AG09309 (cell line): ENCODE measurements around the gene PCK2.

Experiments
- DNase-seq: peaks from one replicate; pipeline ENCODE4 v3.0.0-alpha.2; 2010; ENCODE audit warnings: low read depth
- H3K4me3 ChIP-seq: 2 replicates; pipeline ENCODE4 v1.5.1; 2011; ENCODE audit warnings: mild to moderate bottlenecking, low read depth, low read length, moderate library complexity; ENCODE audit not compliant: control insufficient read depth
- TF ChIP-seq, protein P1 (sequence below): IDR thresholded peaks from 2 replicates; pipeline ENCODE4 v1.5.1; 2011; ENCODE audit warnings: mild to moderate bottlenecking, low read depth, low read length, inconsistent platforms; ENCODE audit not compliant: insufficient read depth, control insufficient read depth; ENCODE audit errors: missing control alignments

The PCK2 gene

DNA sequence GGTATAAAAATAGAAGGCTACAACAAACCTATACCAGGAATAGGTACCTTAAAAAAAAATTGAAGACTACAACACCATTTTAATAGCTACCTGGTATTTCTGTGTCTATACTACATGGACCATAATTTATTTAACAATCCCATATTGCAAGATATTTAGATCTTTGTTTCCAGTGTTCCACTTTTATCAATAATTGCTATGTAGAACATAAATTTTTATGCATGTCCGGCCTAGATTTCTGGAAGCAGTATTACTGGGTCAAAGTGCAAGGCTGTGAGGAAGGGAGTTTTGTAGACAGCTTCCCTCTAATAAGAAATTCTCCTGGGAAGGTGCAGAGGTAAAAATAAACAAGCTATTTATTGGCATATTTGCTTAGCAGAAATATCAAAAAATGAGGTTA is 16.4 kb downstream of the PCK2 start:
- TF ChIP-seq, protein P1, sequence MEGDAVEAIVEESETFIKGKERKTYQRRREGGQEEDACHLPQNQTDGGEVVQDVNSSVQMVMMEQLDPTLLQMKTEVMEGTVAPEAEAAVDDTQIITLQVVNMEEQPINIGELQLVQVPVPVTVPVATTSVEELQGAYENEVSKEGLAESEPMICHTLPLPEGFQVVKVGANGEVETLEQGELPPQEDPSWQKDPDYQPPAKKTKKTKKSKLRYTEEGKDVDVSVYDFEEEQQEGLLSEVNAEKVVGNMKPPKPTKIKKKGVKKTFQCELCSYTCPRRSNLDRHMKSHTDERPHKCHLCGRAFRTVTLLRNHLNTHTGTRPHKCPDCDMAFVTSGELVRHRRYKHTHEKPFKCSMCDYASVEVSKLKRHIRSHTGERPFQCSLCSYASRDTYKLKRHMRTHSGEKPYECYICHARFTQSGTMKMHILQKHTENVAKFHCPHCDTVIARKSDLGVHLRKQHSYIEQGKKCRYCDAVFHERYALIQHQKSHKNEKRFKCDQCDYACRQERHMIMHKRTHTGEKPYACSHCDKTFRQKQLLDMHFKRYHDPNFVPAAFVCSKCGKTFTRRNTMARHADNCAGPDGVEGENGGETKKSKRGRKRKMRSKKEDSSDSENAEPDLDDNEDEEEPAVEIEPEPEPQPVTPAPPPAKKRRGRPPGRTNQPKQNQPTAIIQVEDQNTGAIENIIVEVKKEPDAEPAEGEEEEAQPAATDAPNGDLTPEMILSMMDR = no peak
- no peak overlapping the region for H3K4me3 ChIP-seq
- DNase-seq = no peak

DNA sequence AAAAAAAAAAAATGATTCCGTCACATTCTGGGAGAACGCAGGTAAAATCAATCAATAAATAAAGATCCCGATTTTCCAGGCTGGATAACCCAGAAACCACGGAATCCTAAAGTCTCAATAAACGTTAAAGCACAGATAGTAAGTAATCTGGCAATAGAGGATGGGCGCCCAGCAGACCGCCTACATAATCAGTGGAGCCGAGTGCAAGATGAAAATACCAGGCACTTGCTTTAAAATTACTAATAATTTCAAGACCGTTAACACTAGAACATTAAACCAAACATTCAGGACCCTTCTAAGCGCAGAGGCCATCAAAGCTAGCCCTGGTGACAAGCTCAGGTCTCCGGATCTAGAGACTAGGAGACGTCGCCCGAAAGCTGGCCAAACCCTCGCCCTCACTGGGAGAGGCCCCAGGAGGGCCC is 19.3 kb downstream of the PCK2 start:
- TF ChIP-seq, protein P1 = no peak
- DNase-seq = no peak
- peak overlapping the region; percentile 71 for H3K4me3 ChIP-seq

DNA sequence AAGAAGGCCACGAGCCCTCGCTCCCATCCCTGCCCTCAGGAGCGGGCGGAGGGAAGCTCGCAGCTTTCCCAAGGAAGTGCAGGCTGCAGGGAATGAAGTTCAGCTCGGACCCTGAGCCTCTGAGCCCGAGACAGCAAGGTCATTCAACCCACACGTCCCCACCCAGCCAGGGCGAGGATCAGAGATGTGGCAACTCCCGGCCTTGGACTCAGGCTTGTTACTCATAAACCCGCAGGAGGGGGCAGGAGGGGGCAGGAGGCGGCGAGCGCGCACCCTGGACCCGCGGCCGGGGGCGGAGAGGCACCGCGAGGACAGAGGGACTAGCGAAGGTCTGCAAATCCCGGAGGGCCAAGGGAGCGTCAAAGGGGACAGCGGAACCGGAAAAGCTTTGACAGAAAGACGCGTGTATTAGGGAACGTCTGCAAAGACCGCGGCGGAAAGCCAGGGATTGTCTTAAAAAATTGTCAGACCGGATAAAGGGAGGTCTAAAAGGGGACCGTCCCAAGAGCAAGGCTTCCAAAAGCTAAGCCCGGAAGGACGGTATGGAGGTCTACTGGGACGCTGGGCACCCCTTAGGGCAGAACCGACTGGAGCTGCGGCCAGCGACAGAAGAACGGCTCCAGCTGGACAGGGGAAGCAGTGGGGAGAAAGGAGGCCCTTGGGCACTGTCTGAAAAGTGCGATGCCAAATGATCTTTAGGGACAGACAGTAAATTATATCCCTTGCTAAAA is 19.9 kb downstream of the PCK2 start:
- peak overlapping the region; percentile 71 for H3K4me3 ChIP-seq
- DNase-seq = peak; percentile 58
- TF ChIP-seq, protein P1 = no peak

DNA sequence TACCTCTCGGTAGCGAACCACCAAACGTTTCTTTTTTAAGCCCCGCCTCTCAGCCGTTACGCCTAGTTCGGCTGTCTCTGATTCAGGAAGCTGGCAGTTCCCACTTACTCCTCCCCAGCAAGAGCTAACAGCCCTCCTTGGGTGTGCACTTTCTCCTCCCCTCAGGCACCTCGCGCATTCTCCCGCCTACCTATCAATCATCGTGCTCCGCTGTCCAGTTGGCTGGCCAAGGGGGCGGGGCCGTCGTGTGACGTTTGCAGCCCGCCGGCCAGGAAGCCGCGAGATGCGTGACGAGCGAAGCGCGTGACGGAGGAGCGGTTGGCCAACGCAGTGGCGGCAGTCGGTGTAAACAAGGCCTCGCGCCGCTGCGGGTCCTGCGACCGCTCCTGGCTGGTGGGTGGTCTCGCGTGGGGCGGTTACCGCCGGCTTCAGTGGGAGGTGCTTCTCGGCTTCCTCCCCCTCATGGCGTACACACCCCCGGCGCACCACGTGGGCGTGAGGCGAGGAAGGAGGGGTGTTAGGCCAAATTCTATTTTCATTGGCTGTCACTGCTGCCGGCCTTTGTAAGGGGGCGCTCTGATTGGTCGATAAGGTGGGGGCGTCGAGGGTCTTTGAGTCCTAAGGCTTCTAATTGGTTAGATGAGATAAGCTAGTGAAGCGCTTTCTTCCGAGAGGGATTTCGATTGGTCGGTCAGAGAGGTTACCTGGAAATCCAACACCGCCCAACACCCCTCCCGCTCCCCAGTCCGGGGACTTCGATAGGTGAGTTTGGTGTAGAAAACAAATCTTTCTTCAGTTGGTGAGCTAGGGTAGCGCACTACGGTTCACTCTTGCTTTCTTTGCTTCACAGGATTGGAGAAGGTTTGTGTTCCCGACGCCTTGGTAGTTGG is 20.7 kb downstream of the PCK2 start, which contains the start of the genes DCAF11 and NRL:
TSS of gene DCAF11 (plus strand) at position 246 of the 890 bp plus-strand sequence. CDS start 818 bp downstream, outside the sequence.
TSS of gene NRL (minus strand) at position 418 of the 890 bp plus-strand sequence. CDS start 32,101 bp downstream, outside the sequence.
- H3K4me3 ChIP-seq = peak within 1 kb of the TSS; percentile 79
- TF ChIP-seq, protein P1 = no peak
- DNase-seq = peak; percentile 99

DNA sequence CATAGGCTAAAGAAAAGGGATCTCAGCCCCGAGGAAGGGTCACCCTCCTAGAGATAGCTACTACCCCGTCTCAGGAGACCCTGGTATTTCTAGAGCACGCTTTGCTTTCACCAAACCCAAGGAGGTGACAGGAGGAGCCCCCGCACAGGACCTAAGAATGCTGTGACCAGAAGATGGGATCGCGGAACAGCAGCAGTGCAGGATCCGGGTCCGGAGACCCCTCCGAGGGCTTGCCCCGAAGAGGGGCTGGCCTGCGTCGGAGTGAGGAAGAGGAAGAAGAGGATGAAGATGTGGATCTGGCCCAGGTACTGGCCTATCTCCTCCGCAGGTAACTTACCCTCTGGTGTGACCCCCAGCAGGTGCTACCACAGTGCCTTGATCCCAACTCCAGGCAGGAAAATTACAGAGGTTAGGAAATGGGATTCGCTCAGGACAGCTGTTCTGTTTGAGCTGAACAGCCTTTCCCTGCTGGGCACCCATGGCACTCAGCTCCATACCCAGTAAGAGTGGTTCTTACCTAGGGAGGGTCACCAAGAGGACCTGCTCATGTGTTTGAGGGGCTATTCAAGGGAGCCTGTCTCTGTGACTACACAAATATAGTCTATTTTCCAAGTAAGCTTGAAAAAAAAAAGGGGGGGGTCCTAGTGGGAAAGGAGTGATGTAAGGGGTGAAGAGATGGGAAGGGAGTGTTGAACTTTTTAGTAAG is 21.5 kb downstream of the PCK2 start:
- H3K4me3 ChIP-seq = peak overlapping the region; percentile 79
- TF ChIP-seq, protein P1 = no peak
- DNase-seq = no peak
